Activated naive CD8-positive, alpha-beta T cell treated with anti-CD3 and anti-CD28 coated beads for 36 hours (primary cell): ENCODE results near the gene ARHGEF28. TPM values are rescaled to one million over a fixed set of nuclear protein-coding genes. Genes with fewer than 3 reads are reported as not detected.

Source experiments
- DNase-seq: peaks from one replicate; pipeline ENCODE4 v3.0.0; 2021
- H3K27ac Mint-ChIP-seq: one replicate; pipeline ENCODE4 v1.8.0; 2022; ENCODE audit warnings: mild to moderate bottlenecking, moderate library complexity, mixed read lengths
- H3K27me3 Mint-ChIP-seq: one replicate; pipeline ENCODE4 v1.8.0; 2022; ENCODE audit warnings: mild to moderate bottlenecking, mixed read lengths
- H3K36me3 Mint-ChIP-seq: one replicate; pipeline ENCODE4 v1.8.0; 2021; ENCODE audit warnings: mild to moderate bottlenecking, mixed read lengths
- H3K4me1 Mint-ChIP-seq: one replicate; pipeline ENCODE4 v1.8.0; 2021; ENCODE audit warnings: mixed read lengths
- H3K4me3 Mint-ChIP-seq: one replicate; pipeline ENCODE4 v1.8.0; 2022; ENCODE audit warnings: mild to moderate bottlenecking, moderate library complexity, mixed read lengths
- H3K9me3 Mint-ChIP-seq: one replicate; pipeline ENCODE4 v1.8.0; 2022; ENCODE audit warnings: mixed read lengths
- total RNA-seq, 2 experiments: library from RNA; stranded (reverse); gene quantifications; one replicate each; pipeline ENCODE4 v1.2.3, GENCODE V29; 2021

ARHGEF28 gene
- total RNA-seq, 2 experiments from 2014 or later, result not detected

DNA sequence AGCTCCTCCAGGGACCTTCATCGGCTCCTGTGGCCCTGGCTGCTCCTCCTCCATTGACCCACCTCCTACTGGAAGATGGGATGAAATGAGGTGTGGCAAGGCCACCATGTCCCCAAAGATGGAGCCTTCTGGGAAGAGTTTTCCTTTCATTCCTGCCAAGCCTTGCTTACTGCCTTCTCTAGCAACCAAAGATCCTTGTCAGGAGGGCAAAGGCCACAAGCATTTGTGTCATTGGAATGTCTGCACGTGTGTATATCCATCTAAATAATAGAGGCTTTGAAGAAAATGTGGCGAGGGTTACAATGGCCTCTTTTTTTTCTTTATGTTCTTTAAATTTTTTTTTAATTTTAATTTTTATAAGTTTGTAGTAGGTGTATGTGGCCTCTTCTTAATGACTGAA lies 313.6 kb downstream of the ARHGEF28 start:
- Mint-ChIP-seq H3K27ac (no peak overlapping the region), H3K9me3 (peaks cover 10% of the 10 kb centered on the region), H3K27me3 (peaks cover 12% of the 10 kb centered on the region), H3K4me3 (no peak overlapping the region), H3K4me1 (no peaks in the 10 kb centered on the region), H3K36me3 (no peaks in the 10 kb centered on the region)
- DNase-seq, result no peak

DNA sequence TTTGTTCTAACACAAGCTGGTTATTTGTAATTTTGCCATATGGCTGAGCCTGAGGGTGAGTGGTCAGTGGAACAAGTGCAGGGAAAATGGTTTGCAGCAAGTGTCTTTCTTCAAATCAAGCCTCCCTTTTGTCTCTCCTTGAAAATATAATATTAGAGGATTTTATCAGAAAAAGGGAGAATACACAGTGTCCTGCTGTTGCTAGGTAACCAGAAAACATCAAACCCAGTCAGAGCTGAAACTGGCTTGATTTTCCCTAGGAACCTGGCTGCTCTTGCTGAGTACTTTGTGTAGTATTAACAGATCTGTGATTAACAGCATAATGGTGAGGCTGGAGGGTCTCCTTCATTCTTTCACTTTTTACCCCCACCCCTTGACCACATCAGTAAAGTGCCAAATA lies 314.0 kb downstream of the ARHGEF28 start:
- H3K4me3 Mint-ChIP-seq, result no peak overlapping the region
- peaks cover 12% of the 10 kb centered on the region for H3K27me3 Mint-ChIP-seq
- no peaks in the 10 kb centered on the region for H3K36me3 Mint-ChIP-seq
- no peaks in the 10 kb centered on the region for H3K4me1 Mint-ChIP-seq
- no peak overlapping the region for H3K27ac Mint-ChIP-seq
- no peak for DNase-seq
- H3K9me3 Mint-ChIP-seq, result peaks cover 10% of the 10 kb centered on the region

DNA sequence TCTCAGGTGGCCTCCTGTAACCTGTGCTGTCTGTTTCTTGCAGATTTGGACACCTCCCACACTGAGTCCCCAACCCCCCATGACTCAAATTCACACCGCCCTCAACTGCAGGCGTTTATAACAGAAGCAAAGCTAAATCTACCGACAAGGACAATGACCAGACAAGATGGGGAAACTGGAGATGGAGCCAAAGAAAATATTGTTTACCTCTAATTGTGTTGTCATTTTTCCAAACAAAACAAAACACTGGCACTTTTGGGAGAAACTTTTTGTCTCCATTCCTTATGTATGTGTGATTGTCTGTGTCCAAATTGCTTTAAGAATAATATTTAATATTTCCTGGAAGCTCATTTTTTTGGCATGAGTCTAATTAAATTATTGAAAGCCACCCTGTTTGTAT lies 314.8 kb downstream of the ARHGEF28 start:
- no peaks in the 10 kb centered on the region for H3K4me1 Mint-ChIP-seq
- no peak for DNase-seq
- peaks cover 12% of the 10 kb centered on the region for H3K27me3 Mint-ChIP-seq
- peaks cover 10% of the 10 kb centered on the region for H3K9me3 Mint-ChIP-seq
- H3K4me3 Mint-ChIP-seq, result no peak overlapping the region
- no peak overlapping the region for H3K27ac Mint-ChIP-seq
- no peaks in the 10 kb centered on the region for H3K36me3 Mint-ChIP-seq

DNA sequence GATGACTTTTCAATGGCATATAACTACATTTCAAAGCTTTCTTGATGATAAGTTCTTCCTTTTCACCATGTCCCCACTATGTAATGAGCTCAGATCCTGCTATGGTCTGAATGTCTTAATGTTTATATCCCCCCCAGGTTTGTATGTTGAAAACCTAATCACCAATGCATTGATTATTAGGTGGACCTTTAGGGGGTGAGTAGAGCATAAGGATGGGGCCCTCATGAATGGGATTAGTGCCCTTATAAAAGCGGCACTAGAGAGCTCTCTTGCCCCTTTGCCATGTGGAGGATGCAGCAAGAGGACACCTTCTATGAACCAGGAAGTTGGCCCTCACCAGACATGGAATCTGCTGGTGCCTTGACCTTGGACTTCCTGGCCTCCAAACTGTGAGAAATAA lies 316.8 kb downstream of the ARHGEF28 start:
- peaks cover 10% of the 10 kb centered on the region for H3K9me3 Mint-ChIP-seq
- H3K4me3 Mint-ChIP-seq, result no peak overlapping the region
- H3K36me3 Mint-ChIP-seq, result no peaks in the 10 kb centered on the region

DNA sequence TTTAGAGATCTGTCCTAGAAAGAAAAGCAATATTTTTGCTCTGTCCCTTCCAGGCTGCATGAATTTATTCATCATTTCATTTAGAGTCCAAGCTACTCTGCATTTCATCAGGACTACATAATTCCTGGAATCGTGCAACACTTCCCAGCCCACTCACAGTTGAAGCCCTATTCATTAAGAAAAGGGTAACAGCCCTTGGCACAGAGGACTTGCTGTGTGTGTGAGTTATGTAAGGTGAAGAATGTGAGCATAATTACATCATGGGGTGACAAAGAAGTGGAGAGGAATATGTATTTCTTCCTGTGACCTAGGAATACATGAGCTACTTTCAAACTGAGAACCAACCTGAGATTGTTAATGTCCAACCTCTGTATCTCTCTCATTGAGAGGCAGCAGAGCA lies 317.4 kb downstream of the ARHGEF28 start:
- H3K4me1 Mint-ChIP-seq, result no peaks in the 10 kb centered on the region
- no peaks in the 10 kb centered on the region for H3K36me3 Mint-ChIP-seq
- H3K9me3 Mint-ChIP-seq, result peaks cover 10% of the 10 kb centered on the region
- no peak overlapping the region for H3K4me3 Mint-ChIP-seq
- H3K27ac Mint-ChIP-seq, result no peak overlapping the region
- no peak for DNase-seq
- peaks cover 12% of the 10 kb centered on the region for H3K27me3 Mint-ChIP-seq

More for the DNA sequence above, 316.8 kb downstream of the ARHGEF28 start:
- H3K4me1 Mint-ChIP-seq, result no peaks in the 10 kb centered on the region
- H3K27me3 Mint-ChIP-seq, result peaks cover 12% of the 10 kb centered on the region
- H3K27ac Mint-ChIP-seq, result no peak overlapping the region
- no peak for DNase-seq

DNA sequence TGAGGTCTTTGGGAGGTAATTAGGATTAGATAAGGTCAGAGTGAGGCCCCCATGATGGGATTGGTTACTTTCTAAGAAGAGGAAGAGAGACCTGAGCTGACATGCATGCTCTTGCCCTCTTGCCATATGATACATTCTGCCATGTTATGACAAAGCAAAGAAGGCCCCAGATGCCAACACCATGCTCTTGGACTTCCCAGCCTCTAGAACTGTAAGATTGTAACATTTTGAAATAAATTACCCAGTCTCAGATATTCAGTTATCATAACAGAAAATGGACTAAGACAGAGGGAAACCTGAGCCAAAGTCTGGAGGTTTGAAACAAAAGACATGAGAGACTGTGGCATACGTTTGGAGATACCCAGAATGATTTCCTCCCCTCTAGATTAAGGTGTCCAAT lies 318.6 kb downstream of the ARHGEF28 start:
- H3K4me1 Mint-ChIP-seq, result no peaks in the 10 kb centered on the region
- no peak overlapping the region for H3K4me3 Mint-ChIP-seq
- peaks cover 10% of the 10 kb centered on the region for H3K9me3 Mint-ChIP-seq
- H3K27ac Mint-ChIP-seq, result no peak overlapping the region
- peaks cover 12% of the 10 kb centered on the region for H3K27me3 Mint-ChIP-seq
- H3K36me3 Mint-ChIP-seq, result no peaks in the 10 kb centered on the region
- no peak for DNase-seq

DNA sequence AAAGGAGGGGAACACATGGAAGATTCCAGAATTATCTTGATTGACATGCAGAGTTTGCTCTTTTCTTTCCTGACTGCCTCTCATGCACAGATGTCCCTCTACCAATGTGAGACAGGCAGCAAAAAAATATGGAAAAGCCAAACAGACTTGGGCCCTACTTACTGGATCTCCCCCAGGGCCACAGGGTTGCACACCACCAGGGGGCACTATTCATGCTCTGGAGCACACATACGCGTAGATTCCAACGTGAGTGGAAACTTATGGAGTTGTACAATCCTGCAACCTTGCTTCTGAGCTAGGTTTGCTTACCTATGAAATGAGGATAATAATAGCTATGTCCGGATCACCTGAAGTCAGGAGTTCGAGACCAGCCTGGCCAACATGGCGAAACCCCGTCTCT lies 319.5 kb downstream of the ARHGEF28 start:
- Mint-ChIP-seq H3K27ac (no peak overlapping the region), H3K36me3 (no peaks in the 10 kb centered on the region), H3K9me3 (peaks cover 10% of the 10 kb centered on the region), H3K4me3 (no peak overlapping the region), H3K27me3 (peaks cover 12% of the 10 kb centered on the region), H3K4me1 (no peaks in the 10 kb centered on the region)
- DNase-seq, result no peak

DNA sequence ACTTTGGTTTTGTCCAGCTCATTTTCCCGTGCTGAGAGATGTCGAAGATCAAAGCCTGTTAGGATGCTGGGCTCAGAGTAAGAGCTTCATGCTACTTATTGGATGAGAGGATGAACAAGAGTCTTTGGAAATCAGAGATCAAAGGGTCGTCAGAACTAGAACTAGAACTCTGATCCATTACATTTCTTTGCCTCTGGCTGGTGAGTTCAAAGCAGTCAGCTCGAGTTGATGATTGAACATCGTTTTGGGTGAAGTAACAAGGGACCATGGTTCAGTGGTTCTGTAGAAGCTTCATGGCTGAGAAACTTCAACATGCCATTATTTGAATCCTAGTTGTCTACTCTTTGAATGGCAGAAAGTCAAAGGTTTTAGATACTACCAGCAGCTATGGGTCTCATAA lies 320.3 kb downstream of the ARHGEF28 start:
- peaks cover 10% of the 10 kb centered on the region for H3K9me3 Mint-ChIP-seq
- no peak overlapping the region for H3K4me3 Mint-ChIP-seq
- H3K4me1 Mint-ChIP-seq, result no peaks in the 10 kb centered on the region
- no peak overlapping the region for H3K27ac Mint-ChIP-seq
- H3K27me3 Mint-ChIP-seq, result peaks cover 12% of the 10 kb centered on the region
- no peak for DNase-seq
- H3K36me3 Mint-ChIP-seq, result no peaks in the 10 kb centered on the region

DNA sequence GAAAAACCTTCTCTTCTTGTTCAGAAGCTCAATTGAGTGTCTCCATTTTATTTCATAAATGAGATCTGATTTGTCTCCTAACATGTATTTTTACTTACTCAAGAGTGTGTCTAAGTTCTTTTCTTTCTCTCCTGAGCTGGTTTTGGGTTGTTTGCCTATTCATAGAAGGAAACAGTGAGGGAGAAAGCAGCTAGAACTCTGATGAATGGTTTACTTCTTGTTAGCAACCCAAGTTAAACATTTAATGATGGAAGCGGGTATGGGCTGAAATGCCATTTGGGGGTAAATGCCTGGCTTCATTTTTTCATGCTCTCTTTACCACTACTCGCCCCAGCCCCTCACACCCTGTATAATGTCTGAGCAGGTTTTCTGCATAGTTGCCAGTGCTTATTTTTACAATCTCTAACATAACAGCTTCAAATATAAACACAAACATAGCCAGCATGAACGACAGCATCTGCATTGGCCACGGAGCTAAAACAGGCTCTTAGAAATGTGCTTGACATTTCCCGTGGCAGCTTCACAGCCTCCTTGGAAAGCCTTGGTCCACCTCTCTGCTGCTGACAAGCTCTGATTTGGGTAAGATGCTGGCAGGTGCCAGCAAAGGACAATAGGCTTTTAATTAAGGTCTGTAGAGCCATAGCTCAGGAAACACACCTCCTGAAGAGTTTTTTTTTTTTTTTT lies 321.1 kb downstream of the ARHGEF28 start:
- Mint-ChIP-seq H3K4me3 (no peak overlapping the region), H3K36me3 (no peaks in the 10 kb centered on the region), H3K27ac (no peak overlapping the region), H3K27me3 (peaks cover 12% of the 10 kb centered on the region), H3K4me1 (no peaks in the 10 kb centered on the region), H3K9me3 (peaks cover 10% of the 10 kb centered on the region)
- DNase-seq, result no peak

DNA sequence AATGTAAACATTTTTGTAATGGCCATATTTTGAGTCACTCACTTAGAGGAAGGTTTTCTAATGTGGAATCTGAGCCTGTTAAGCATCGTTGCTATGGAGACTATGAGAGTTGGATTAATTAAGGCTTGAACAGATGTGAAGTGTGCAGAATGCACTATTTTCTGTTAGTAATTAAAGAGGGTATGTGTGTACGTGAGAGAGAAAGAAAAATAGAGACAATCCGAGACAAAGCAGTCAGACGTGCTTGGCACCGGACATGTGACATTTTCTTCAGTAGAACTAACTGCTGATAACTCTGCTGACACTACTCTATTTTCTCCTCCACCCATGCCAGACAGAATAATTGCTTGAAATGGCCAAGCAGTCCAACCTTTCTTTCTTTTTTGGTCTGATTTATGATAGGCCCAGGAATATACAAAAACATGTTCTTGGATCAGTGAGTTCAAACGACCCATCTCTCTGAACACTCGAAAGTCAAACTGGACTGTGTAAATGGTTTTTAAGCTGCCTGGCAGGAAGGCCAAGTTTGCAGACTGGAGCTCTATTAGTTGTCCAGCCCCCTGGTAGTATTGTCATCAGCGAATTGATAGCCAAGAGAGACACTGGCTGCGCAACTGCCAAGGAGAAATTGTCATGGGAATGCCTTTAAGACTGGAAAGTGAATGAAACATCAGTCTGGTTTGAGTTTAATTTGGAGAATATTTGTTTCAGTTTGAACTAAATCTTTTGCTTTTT lies 322.1 kb downstream of the ARHGEF28 start:
- Mint-ChIP-seq H3K4me3 (no peak overlapping the region), H3K27me3 (peaks cover 7% of the 10 kb centered on the region), H3K36me3 (no peaks in the 10 kb centered on the region), H3K27ac (no peak overlapping the region), H3K9me3 (peaks cover 7% of the 10 kb centered on the region), H3K4me1 (no peaks in the 10 kb centered on the region)
- DNase-seq, result no peak

DNA sequence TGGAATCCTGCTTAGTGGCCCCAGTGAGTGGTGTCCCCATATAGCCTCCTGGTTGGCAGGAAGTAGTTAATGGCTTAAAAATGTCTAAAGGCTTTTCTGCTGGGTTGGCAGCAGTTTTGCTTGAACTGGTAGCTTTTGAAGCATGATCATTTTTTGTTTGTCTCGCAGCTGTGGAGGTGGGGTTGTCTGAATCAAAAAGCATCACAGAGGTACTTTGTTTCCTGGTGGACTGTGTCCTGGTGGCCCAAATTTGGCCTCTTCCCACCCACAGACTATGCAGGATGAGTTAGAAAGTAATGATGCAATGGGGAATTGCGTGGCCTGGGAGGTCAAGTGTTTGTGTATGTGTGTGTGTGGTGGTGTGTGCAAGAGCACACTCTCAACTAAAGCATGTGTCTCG lies 322.7 kb downstream of the ARHGEF28 start:
- DNase-seq, result no peak
- Mint-ChIP-seq H3K27me3 (peaks cover 5% of the 10 kb centered on the region), H3K4me3 (no peak overlapping the region), H3K4me1 (no peaks in the 10 kb centered on the region), H3K9me3 (peaks cover 3% of the 10 kb centered on the region), H3K36me3 (no peaks in the 10 kb centered on the region), H3K27ac (no peak overlapping the region)

DNA sequence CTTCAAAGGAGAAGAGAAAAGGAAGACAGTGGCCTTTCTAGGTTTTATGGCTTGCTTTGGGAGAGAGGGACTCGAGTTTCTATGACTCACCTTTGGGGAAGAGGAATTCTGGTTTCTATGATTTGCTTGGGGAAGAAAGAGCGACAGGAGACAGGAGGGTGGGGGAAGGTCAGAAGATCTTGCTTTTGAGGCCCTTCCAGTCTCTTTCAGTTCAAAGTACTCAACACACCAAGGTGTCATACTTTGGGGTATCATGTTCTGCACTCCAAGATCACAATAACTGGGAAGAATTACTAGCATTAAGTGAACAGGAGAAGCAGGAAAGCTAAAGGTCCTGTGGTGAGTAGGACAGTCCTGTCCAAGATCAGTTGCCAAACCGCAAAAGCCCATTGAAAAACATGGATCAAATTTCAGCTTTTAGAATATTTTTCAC lies 324.5 kb downstream of the ARHGEF28 start:
- Mint-ChIP-seq H3K27me3 (no peaks in the 10 kb centered on the region), H3K36me3 (no peaks in the 10 kb centered on the region)

DNA sequence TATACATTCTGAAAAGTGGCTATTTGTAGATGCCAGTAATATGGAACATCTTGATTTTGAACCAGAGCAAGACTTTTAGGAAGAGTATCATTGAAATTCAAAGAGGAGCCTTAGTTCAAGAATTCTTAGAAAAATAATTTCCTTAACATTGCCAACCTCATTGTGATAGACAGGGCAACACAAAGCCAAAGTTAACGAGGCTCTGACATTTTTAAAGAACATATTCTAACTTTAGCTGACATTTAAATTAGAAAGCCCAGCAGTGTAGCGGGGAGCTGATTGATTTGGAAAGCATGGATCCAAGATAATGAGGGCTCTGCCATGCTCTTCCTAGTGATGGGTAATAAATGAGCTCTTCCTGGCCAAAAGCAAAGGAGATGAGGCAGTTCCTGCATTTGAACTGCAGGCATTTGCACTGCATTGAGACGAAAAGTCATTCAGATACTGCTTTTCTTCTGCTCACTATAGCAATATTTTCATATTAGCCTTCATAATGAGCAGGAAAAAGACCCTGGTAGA lies 325.0 kb downstream of the ARHGEF28 start:
- DNase-seq, result no peak
- H3K4me1 Mint-ChIP-seq, result no peaks in the 10 kb centered on the region
- no peak overlapping the region for H3K4me3 Mint-ChIP-seq
- no peaks in the 10 kb centered on the region for H3K27me3 Mint-ChIP-seq
- H3K27ac Mint-ChIP-seq, result no peak overlapping the region
- H3K36me3 Mint-ChIP-seq, result no peaks in the 10 kb centered on the region
- no peaks in the 10 kb centered on the region for H3K9me3 Mint-ChIP-seq

More for the DNA sequence above, 324.5 kb downstream of the ARHGEF28 start:
- Mint-ChIP-seq H3K9me3 (no peaks in the 10 kb centered on the region), H3K4me1 (no peaks in the 10 kb centered on the region), H3K27ac (no peak overlapping the region), H3K4me3 (no peak overlapping the region)
- DNase-seq, result no peak

DNA sequence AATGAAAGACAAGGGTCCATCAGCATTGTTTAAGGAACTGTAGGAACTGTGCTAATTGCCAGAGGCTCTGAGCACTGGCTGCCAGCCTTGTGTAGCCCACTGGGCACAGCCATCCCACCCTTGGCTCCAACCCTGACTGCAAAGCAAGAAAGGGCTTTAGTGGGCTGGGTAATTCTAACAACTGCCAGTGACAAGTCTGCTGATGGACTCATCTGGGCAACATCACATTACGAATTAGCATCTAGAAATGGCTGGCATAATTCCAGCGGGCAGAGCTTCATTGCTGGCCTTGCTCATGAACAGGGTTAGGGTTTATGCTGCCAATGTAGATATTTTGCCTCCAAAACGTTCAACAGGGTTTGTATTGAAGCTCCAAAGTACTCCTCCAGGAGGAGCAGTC lies 326.9 kb downstream of the ARHGEF28 start:
- Mint-ChIP-seq H3K36me3 (no peaks in the 10 kb centered on the region), H3K27me3 (peaks cover 3% of the 10 kb centered on the region), H3K4me3 (no peak overlapping the region), H3K4me1 (no peaks in the 10 kb centered on the region), H3K9me3 (no peaks in the 10 kb centered on the region), H3K27ac (no peak overlapping the region)
- no peak for DNase-seq

DNA sequence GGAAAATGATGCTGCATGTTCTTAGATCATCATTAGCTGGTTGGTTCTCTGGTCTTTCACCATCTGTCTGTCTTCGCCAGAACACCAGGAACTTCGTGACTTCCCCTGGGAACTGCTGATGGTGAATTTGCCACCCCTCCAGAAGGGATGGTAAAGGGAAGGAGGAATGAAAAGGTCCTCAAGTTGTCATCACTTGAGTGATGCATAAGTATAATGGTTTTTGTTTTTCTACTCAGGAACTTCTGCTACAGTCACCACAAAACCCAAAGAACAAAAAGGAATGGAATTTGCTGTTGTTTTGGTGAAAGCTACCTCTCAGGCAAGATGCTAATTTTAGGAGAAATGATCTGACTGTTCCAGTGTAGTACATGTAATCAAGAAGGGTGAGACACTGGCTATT lies 328.4 kb downstream of the ARHGEF28 start:
- peaks cover 5% of the 10 kb centered on the region for H3K27me3 Mint-ChIP-seq
- no peaks in the 10 kb centered on the region for H3K9me3 Mint-ChIP-seq
- no peak overlapping the region for H3K27ac Mint-ChIP-seq
- no peak overlapping the region for H3K4me3 Mint-ChIP-seq
- no peaks in the 10 kb centered on the region for H3K4me1 Mint-ChIP-seq
- H3K36me3 Mint-ChIP-seq, result no peaks in the 10 kb centered on the region
- no peak for DNase-seq
